ENCODE measurements around the gene RNF182. TPM values are rescaled to one million over a fixed set of nuclear protein-coding genes. Genes with fewer than 3 reads are reported as not detected.

The RNF182 gene
- total and polyA plus RNA-seq, 7 donors: 0.01 to 0.09 (median 0.04) TPM; not detected in 3

DNA sequence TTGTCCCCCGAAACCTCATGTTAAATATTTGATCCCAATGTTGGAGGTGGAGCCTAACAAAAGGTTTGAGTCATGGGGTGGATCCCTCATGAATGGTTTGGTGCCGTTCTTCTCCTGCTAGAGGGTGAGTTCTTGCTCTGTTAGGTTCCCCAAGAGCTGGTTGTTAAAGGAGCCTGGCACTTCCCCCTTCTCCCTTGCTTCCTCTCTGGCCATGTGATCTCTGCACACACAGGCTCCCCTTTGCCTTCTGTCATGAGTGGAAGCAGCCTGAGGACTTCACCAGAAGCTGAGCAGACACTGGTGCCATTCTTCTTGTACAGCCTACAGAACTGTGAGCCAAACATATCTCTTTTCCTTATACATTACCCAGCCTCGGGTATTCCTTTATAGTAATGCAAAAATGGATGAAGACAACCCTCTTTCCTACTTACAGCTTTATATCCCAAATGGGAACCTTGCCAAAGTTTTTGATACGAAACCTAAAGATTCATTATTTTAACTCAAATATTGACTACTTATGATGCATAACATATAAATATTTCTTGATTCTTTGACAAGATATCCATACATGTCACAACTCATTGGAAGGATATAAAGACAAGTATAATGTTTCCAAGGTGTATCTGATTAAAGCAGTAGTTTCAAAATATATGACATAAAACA is 61.0 kb downstream of the RNF182 start:
- 74 to 81% (median 81%) methylated on average over 4 of the region's 4 CpGs for WGBS, 3 donors
- ATAC-seq: no peak

DNA sequence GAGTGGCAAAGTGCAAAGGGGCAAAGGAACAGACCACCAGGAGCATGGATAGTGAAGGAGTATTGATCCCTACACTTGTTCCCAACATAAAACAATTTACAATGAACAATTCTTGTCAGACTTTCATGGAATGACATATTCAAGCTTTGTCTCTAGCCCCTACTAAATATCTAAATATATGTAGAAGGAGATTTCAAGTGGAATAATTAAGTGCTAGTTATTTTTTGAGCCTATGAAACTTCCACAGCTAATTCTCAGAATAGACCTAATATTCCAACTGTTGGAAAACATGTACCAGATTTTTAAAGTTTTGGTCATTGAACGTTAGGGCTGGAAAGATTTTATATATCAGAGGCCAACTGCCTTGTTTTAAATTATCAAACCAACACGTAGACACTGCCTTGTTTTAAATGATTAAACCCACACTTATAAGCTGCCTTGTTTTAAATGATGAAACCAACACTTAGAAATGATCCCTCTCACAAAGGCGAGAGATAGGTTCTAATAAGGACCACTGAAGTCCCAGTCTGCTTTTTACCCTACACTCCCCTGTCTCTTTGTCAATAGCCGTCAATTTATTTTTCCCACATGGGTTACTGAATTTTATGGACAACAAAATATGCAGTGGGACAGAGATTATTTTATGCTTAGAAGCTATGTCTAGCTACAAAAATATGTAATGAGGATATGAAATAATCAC is 62.1 kb downstream of the RNF182 start:
- Histone ChIP-seq H3K36me3 (ENCODE audit: insufficient read depth in 1 of 2, low read depth in 1 of 2) (no peaks in the 10 kb centered on the region), H3K4me1 (no peaks in the 10 kb centered on the region), H3K27ac (no peak overlapping the region), H3K4me3 (no peak overlapping the region), H3K9me3 (no peaks in the 10 kb centered on the region), H3K27me3 (ENCODE audit: insufficient read depth in 3 of 3, low read length in 2 of 3) (peaks cover 2 to 30% (median 5%) of the 10 kb centered on the region in 3 donors)
- TF ChIP-seq, protein P1, sequence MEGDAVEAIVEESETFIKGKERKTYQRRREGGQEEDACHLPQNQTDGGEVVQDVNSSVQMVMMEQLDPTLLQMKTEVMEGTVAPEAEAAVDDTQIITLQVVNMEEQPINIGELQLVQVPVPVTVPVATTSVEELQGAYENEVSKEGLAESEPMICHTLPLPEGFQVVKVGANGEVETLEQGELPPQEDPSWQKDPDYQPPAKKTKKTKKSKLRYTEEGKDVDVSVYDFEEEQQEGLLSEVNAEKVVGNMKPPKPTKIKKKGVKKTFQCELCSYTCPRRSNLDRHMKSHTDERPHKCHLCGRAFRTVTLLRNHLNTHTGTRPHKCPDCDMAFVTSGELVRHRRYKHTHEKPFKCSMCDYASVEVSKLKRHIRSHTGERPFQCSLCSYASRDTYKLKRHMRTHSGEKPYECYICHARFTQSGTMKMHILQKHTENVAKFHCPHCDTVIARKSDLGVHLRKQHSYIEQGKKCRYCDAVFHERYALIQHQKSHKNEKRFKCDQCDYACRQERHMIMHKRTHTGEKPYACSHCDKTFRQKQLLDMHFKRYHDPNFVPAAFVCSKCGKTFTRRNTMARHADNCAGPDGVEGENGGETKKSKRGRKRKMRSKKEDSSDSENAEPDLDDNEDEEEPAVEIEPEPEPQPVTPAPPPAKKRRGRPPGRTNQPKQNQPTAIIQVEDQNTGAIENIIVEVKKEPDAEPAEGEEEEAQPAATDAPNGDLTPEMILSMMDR (IDR thresholded peaks at IDR 0.05): no peak
- DNase-seq (no peak), ATAC-seq (no peak)
- 78 to 83% (median 82%) methylated on average over 4 of the region's 4 CpGs for WGBS, 3 donors
- intact Hi-C loops (cut with DNase I): no loop called here

More for the DNA sequence above, 61.0 kb downstream of the RNF182 start:
- Histone ChIP-seq H3K4me1 (no peaks in the 10 kb centered on the region), H3K27ac (no peak overlapping the region), H3K27me3 (ENCODE audit: insufficient read depth in 3 of 3, low read length in 2 of 3) (peaks cover 2 to 30% (median 5%) of the 10 kb centered on the region in 3 donors), H3K9me3 (no peaks in the 10 kb centered on the region), H3K36me3 (ENCODE audit: insufficient read depth in 1 of 2, low read depth in 1 of 2) (no peaks in the 10 kb centered on the region), H3K4me3 (no peak overlapping the region)
- intact Hi-C loops (cut with DNase I): no loop called here
- no peak for DNase-seq
- TF ChIP-seq, protein P1 (IDR thresholded peaks at IDR 0.05): no peak

DNA sequence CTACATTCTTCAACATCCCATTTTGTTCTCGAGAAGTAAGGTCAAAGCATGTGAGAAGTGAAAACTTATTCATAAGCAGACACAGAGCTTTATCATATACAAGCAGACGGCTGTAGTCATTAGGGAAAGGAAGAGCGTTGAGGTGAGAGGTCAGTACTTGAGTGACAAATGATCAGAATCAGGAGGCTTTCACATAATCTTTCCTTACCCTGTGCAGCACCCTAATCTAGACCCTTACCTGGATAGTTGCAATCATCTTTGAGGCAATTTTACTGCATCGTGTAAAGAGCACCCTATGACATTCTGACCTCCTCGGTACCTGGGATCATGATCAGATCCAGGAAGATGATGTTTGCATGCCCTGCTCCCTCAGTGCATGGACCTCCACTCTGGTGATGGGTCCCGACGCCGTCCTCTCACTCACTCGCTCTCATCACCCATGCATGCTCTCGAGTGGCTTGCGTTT is 62.7 kb downstream of the RNF182 start:
- WGBS, 3 donors: 88 to 91% (median 90%) methylated on average over 11 of the region's 11 CpGs
- TF ChIP-seq, protein P1 (IDR thresholded peaks at IDR 0.05): no peak
- ATAC-seq (no peak), DNase-seq (no peak)
- Histone ChIP-seq H3K9me3 (no peaks in the 10 kb centered on the region), H3K36me3 (ENCODE audit: insufficient read depth in 1 of 2, low read depth in 1 of 2) (no peaks in the 10 kb centered on the region), H3K4me1 (no peaks in the 10 kb centered on the region), H3K4me3 (no peak overlapping the region), H3K27me3 (ENCODE audit: insufficient read depth in 3 of 3, low read length in 2 of 3) (peaks cover 2 to 30% (median 5%) of the 10 kb centered on the region in 3 donors), H3K27ac (no peak overlapping the region)
- intact Hi-C loops (cut with DNase I): no loop called here

DNA sequence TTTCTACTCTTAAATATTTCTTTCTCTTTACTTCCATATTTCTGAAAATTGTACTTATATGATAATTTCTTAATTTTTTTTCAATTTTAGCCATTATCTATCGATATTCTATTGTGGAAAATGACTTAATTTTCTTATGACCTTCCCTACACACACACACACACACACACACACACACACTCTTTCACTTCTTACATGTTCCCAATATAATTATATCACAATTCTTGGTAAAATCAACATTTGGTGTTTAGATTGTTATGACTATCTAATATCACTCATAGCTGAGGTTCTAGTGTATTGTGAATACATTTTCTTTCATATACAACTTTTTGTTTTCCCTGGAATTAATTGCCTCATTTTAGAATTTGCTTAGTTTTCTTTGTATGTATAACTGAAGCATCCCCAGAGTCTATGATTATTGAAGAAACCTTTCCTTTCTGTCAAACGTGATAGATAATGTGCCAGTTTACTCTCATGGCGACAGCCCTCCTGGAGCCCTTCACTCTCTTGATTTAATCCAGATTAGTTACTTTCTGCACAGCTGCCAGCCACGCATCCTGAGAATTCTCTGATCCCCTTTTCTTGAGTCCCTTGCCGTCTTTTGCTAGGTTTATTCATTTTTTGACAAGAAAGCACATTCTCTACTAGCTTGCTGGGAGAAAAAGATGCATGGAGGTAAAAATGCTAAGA is 63.4 kb downstream of the RNF182 start:
- no peak for ATAC-seq
- no peaks in the 10 kb centered on the region for H3K4me1 ChIP-seq
- TF ChIP-seq, protein P1 (IDR thresholded peaks at IDR 0.05): no peak
- H3K36me3 ChIP-seq (ENCODE audit: insufficient read depth in 1 of 2, low read depth in 1 of 2): no peaks in the 10 kb centered on the region
- H3K9me3 ChIP-seq: no peaks in the 10 kb centered on the region
- DNase-seq: no peak
- intact Hi-C loops (cut with DNase I): no loop called here
- 58 to 70% (median 61%) methylated on average over 5 of the region's 5 CpGs for WGBS, 3 donors
- no peak overlapping the region for H3K27ac ChIP-seq
- H3K27me3 ChIP-seq (ENCODE audit: insufficient read depth in 3 of 3, low read length in 2 of 3): peaks cover 2 to 30% (median 5%) of the 10 kb centered on the region in 3 donors
- H3K4me3 ChIP-seq: no peak overlapping the region

Data from psoas muscle (tissue), 8 donors.